Measurements from ENCODE around the gene STARD5.

GRCh38 chr15:81264072-81264857 is 59.7 kb downstream of the STARD5 start:
- TF ChIP-seq CTCF (IDR thresholded peaks at IDR 0.05) (no peak), POLR2A (IDR thresholded peaks at IDR 0.05) (no peak)
